Measurements from ENCODE around the gene FAM3B.

The FAM3B gene

GRCh38 chr21:41369920-41370839, 53.6 kb downstream of the FAM3B start:
- DNase-seq: no peak

GRCh38 chr21:41370840-41371684, 54.5 kb downstream of the FAM3B start:
- no peak for DNase-seq

GRCh38 chr21:41371685-41372030, 55.1 kb downstream of the FAM3B start:
- DNase-seq: no peak

- DNase-seq: no peak
These were observed 56.7 kb downstream of the FAM3B start for GRCh38 chr21:41373253-41373652.

- DNase-seq: no peak
These were observed 57.2 kb downstream of the FAM3B start for GRCh38 chr21:41373763-41374162.

- no peak for DNase-seq
These were observed 57.6 kb downstream of the FAM3B start for GRCh38 chr21:41374177-41374712.

GRCh38 chr21:41374867-41375533, 58.4 kb downstream of the FAM3B start:
- no peak for DNase-seq

- no peak for DNase-seq
These were observed 59.3 kb downstream of the FAM3B start for GRCh38 chr21:41375875-41376274.

GRCh38 chr21:41377715-41378114, 61.1 kb downstream of the FAM3B start:
- DNase-seq: no peak

- no peak for DNase-seq
These were observed 62.2 kb downstream of the FAM3B start for GRCh38 chr21:41378849-41379248.

GRCh38 chr21:41379901-41380300, 63.3 kb downstream of the FAM3B start:
- no peak for DNase-seq

GRCh38 chr21:41381731-41382130, 65.1 kb downstream of the FAM3B start:
- DNase-seq: no peak

- no peak for DNase-seq
These were observed 70.6 kb downstream of the FAM3B start for GRCh38 chr21:41387042-41387819.

- DNase-seq: no peak
These were observed 71.2 kb downstream of the FAM3B start for GRCh38 chr21:41387824-41388223.

GRCh38 chr21:41388259-41388658, 71.7 kb downstream of the FAM3B start:
- DNase-seq: no peak

GRCh38 chr21:41390043-41390639, 73.5 kb downstream of the FAM3B start:
- no peak for DNase-seq

GRCh38 chr21:41393876-41394465, 77.4 kb downstream of the FAM3B start:
- DNase-seq: no peak

GRCh38 chr21:41396558-41397075, 80.0 kb downstream of the FAM3B start:
- no peak for DNase-seq

GRCh38 chr21:41397471-41397891, 80.9 kb downstream of the FAM3B start:
- no peak for DNase-seq

GRCh38 chr21:41398251-41398650, 81.7 kb downstream of the FAM3B start:
- no peak for DNase-seq

GRCh38 chr21:41398831-41399230, 82.2 kb downstream of the FAM3B start:
- no peak for DNase-seq
